GM12874 (cell line): ENCODE measurements around the gene ATG10.

Experiments
- CTCF ChIP-seq: IDR thresholded peaks from 2 replicates; pipeline ENCODE4 v1.5.1; 2011; ENCODE audit warnings: low read depth, mild to moderate bottlenecking, control low read depth, low read length, moderate library complexity; ENCODE audit not compliant: insufficient read depth

Gene ATG10

GRCh38 chr5:81942746-81943145 is 29.1 kb upstream of the ATG10 start:
- no peak for TF ChIP-seq CTCF

GRCh38 chr5:81948349-81948748 is 23.5 kb upstream of the ATG10 start:
- no peak for TF ChIP-seq CTCF

- no peak for TF ChIP-seq CTCF
Observed at GRCh38 chr5:81949462-81949861, 22.4 kb upstream of the ATG10 start.

GRCh38 chr5:81950996-81951395 is 20.8 kb upstream of the ATG10 start:
- no peak for TF ChIP-seq CTCF

GRCh38 chr5:81961651-81962440 is 10.0 kb upstream of the ATG10 start:
- no peak for TF ChIP-seq CTCF

- TF ChIP-seq CTCF: no peak
Observed at GRCh38 chr5:81963544-81963943, 8.3 kb upstream of the ATG10 start.

GRCh38 chr5:81965524-81965923 is 6.3 kb upstream of the ATG10 start:
- no peak for TF ChIP-seq CTCF
